ENCODE measurements around the gene POP7.
"Not testable (repeated sequence)": the region's sequence is repeated elsewhere in the genome, so short reads cannot be mapped to it uniquely, and the experiment has no call there.

POP7 gene

GRCh38 chr7:100694098-100694745 lies 11.7 kb upstream of the POP7 start, which contains the start of gene GIGYF1:
GIGYF1 (minus strand) TSS chr7:100694250; CDS start chr7:100688238, 6,012 bp downstream.
- peak within 1 kb of the TSS; percentile 88 to 96 (median 95) for H3K27ac ChIP-seq
- H3K36me3 ChIP-seq, result peaks cover 0 to 13% (median 0%) of the 10 kb centered on the region in 11 experiments; a peak in 8 of 22 replicates
- H3K4me1 ChIP-seq, result peaks cover 38 to 54% (median 46%) of the 10 kb centered on the region in 10 experiments
- TF ChIP-seq Cebpa-rat (IDR thresholded peaks at IDR 0.05), result no peak
- H4K20me1 ChIP-seq, result peaks cover 39 to 46% (median 44%) of the 10 kb centered on the region in 11 experiments
- peak within 1 kb of the TSS; percentile 96 to 99 (median 97) for H3K9ac ChIP-seq
- peak within 1 kb of the TSS; percentile 91 to 99 (median 98) for H3K4me3 ChIP-seq
- no peaks in the 10 kb centered on the region for H3K9me3 ChIP-seq (replicated peaks in 1 of 11)
- H3K27me3 ChIP-seq, result no peaks in the 10 kb centered on the region
- peak within 1 kb of the TSS; percentile 95 to 99 (median 98) for H3K4me2 ChIP-seq

DNA sequence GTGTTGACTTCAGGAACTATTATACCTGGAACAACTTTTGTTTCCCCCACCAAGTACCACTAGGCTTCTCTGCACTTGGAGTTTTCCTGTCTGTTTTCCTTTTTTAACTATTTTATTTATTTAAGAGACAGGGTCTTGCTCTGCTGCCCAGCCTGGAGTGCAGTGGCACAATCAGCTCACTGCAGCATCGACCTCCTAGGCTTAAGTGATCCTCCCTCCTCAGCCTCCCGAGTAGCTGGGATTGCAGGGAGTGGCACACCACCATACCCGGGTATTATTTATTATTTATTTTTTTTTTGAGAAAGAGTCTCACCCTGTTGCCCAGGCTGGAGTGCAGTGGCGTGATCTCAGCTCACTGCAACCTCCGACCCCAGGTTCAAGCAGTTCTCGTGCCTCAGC lies 9.8 kb upstream of the POP7 start:
- Histone ChIP-seq H3K36me3 (peaks cover 0 to 2% (median 0%) of the 10 kb centered on the region in 11 experiments; a peak in 6 of 22 replicates), H3K4me1 (peaks cover 24 to 46% (median 34%) of the 10 kb centered on the region in 10 experiments), H3K4me3 (no peak overlapping the region), H3K4me2 (no peak overlapping the region), H3K27ac (no peak overlapping the region), H3K27me3 (no peaks in the 10 kb centered on the region), H3K9me3 (replicated peaks in 1 of 11) (no peaks in the 10 kb centered on the region), H4K20me1 (peaks cover 20 to 27% (median 25%) of the 10 kb centered on the region in 11 experiments), H3K9ac (no peak overlapping the region)
- TF ChIP-seq Cebpa-rat (IDR thresholded peaks at IDR 0.05), result no peak

GRCh38 chr7:100699018-100699417 lies 6.9 kb upstream of the POP7 start:
- Histone ChIP-seq H3K4me1 (peaks cover 9 to 30% (median 17%) of the 10 kb centered on the region in 10 experiments; a peak in 19 of 20 replicates), H3K27ac (no peak overlapping the region), H4K20me1 (no peaks in the 10 kb centered on the region), H3K4me2 (peak overlapping the region in 4 of 11 experiments; percentile 4 to 46 (median 42); a peak in 2 of 22 replicates), H3K9ac (no peak overlapping the region), H3K9me3 (replicated peaks in 1 of 11) (no peaks in the 10 kb centered on the region), H3K27me3 (no peaks in the 10 kb centered on the region), H3K4me3 (no peak overlapping the region), H3K36me3 (no peaks in the 10 kb centered on the region)
- no peak for TF ChIP-seq Cebpa-rat (IDR thresholded peaks at IDR 0.05)

DNA sequence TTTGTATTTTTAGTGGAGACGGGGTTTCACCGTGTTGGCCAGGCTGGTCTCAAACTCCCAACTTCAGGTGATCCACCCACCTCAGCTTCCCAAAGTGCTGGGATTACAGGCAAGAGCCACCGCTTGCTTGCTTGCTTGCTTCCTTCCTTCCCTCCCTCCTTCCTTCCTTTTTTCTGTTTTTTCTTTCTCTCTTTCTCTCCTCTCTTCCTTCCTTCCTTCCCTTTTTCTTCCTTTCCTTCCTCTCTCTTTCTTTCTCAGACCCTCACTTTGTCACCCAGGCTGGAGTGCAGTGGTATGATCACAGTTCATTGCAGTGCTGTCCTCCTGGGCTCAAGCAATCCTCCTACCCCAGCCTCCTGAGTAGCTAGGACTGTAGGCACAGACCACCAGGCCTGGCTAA lies 4.8 kb upstream of the POP7 start:
- H3K27ac ChIP-seq, H3K27me3 ChIP-seq: not testable (repeated sequence)
- H3K4me2 ChIP-seq, result peak overlapping the region in 10 of 11 experiments; percentile 14 to 66 (median 46); a peak in 16 of 22 replicates

GRCh38 chr7:100705320-100705752 lies 585 bp upstream of the POP7 start:
- Histone ChIP-seq H3K4me2 (peak overlapping the region; percentile 87 to 99 (median 95)), H4K20me1 (peaks cover 0 to 19% (median 14%) of the 10 kb centered on the region in 11 experiments; a peak in 13 of 22 replicates), H3K9ac (peak overlapping the region; percentile 92 to 99 (median 97)), H3K27ac (peak overlapping the region; percentile 81 to 95 (median 93)), H3K9me3 (replicated peaks in 1 of 11) (no peaks in the 10 kb centered on the region), H3K36me3 (peaks cover 0 to 27% (median 23%) of the 10 kb centered on the region in 11 experiments; a peak in 13 of 22 replicates), H3K4me3 (peak overlapping the region; percentile 76 to 94 (median 91)), H3K27me3 (no peaks in the 10 kb centered on the region), H3K4me1 (peaks cover 31 to 46% (median 39%) of the 10 kb centered on the region in 10 experiments)
- TF ChIP-seq Cebpa-rat (IDR thresholded peaks at IDR 0.05), result no peak

More for the DNA sequence above, 4.8 kb upstream of the POP7 start:
- peaks cover 0 to 25% (median 15%) of the 10 kb centered on the region in 10 experiments; a peak in 18 of 20 replicates for H3K4me1 ChIP-seq
- H4K20me1 ChIP-seq; H3K4me3 ChIP-seq; H3K36me3 ChIP-seq; H3K9me3 ChIP-seq (replicated peaks in 1 of 11): not testable (repeated sequence)
- H3K9ac ChIP-seq, result peak overlapping the region in 2 of 11 experiments; percentile 39 to 44; a peak in 3 of 22 replicates

GRCh38 chr7:100706672-100707311 lies 871 bp downstream of the POP7 start:
- H3K36me3 ChIP-seq, result peaks cover 0 to 30% (median 23%) of the 10 kb centered on the region in 11 experiments; a peak in 13 of 22 replicates
- H3K27ac ChIP-seq, result peak overlapping the region; percentile 81 to 95 (median 93)
- no peak for TF ChIP-seq Cebpa-rat (IDR thresholded peaks at IDR 0.05)
- H3K27me3 ChIP-seq, result no peaks in the 10 kb centered on the region
- peaks cover 27 to 38% (median 31%) of the 10 kb centered on the region in 10 experiments for H3K4me1 ChIP-seq
- peaks cover 0 to 19% (median 14%) of the 10 kb centered on the region in 11 experiments; a peak in 13 of 22 replicates for H4K20me1 ChIP-seq
- no peaks in the 10 kb centered on the region for H3K9me3 ChIP-seq (replicated peaks in 1 of 11)
- H3K4me3 ChIP-seq, result peak overlapping the region; percentile 76 to 94 (median 91)
- H3K9ac ChIP-seq, result peak overlapping the region; percentile 92 to 99 (median 97)
- H3K4me2 ChIP-seq, result peak overlapping the region; percentile 94 to 100 (median 98)

- Histone ChIP-seq H3K4me3 (no peak overlapping the region), H3K27ac (no peak overlapping the region), H3K4me1 (peaks cover 27 to 38% (median 31%) of the 10 kb centered on the region in 10 experiments), H3K9me3 (replicated peaks in 1 of 11) (no peaks in the 10 kb centered on the region), H3K27me3 (no peaks in the 10 kb centered on the region), H3K4me2 (peak overlapping the region; percentile 94 to 100 (median 98); a peak in 15 of 22 replicates), H3K36me3 (peaks cover 0 to 30% (median 23%) of the 10 kb centered on the region in 11 experiments; a peak in 13 of 22 replicates), H3K9ac (peak overlapping the region in 9 of 11 experiments; percentile 8 to 99 (median 36); a peak in 8 of 22 replicates), H4K20me1 (peaks cover 0 to 19% (median 14%) of the 10 kb centered on the region in 11 experiments; a peak in 13 of 22 replicates)
- TF ChIP-seq Cebpa-rat (IDR thresholded peaks at IDR 0.05), result no peak
Observed at GRCh38 chr7:100708395-100708794, 2.5 kb downstream of the POP7 start.

- Histone ChIP-seq H4K20me1 (peaks cover 0 to 19% (median 14%) of the 10 kb centered on the region in 11 experiments; a peak in 13 of 22 replicates), H3K27ac (no peak overlapping the region), H3K4me1 (peaks cover 20 to 33% (median 26%) of the 10 kb centered on the region in 10 experiments), H3K9ac (no peak overlapping the region), H3K27me3 (no peaks in the 10 kb centered on the region), H3K4me3 (no peak overlapping the region), H3K9me3 (replicated peaks in 1 of 11) (no peaks in the 10 kb centered on the region), H3K36me3 (peaks cover 0 to 30% (median 23%) of the 10 kb centered on the region in 11 experiments; a peak in 13 of 22 replicates), H3K4me2 (no peak overlapping the region)
- no peak for TF ChIP-seq Cebpa-rat (IDR thresholded peaks at IDR 0.05)
Observed at GRCh38 chr7:100710452-100710851, 4.5 kb downstream of the POP7 start.
